Neuronal stem cell (in vitro differentiated cells): ENCODE results near the gene FBF1.

Source experiments
- DNase-seq: peaks from one replicate; pipeline ENCODE4 v3.0.0-alpha.2; 2013; ENCODE audit warnings: low spot score
- H2AFZ ChIP-seq: one replicate; pipeline ENCODE4 v1.6.1; 2013; ENCODE audit warnings: mild to moderate bottlenecking, low read length, inconsistent platforms
- H2AK5ac ChIP-seq: 2 replicates; pipeline ENCODE4 v1.6.1; 2013; ENCODE audit warnings: low read depth, mild to moderate bottlenecking, inconsistent platforms, low read length, moderate library complexity, mixed read lengths
- H2BK120ac ChIP-seq: 2 replicates; pipeline ENCODE4 v1.6.1; 2013; ENCODE audit warnings: low read depth, mild to moderate bottlenecking, inconsistent platforms, low read length, moderate library complexity, mixed read lengths
- H2BK12ac ChIP-seq: one replicate; pipeline ENCODE4 v1.6.1; 2013; ENCODE audit warnings: low read length, inconsistent platforms
- H2BK15ac ChIP-seq: 2 replicates; pipeline ENCODE4 v1.6.1; 2013; ENCODE audit warnings: mild to moderate bottlenecking, low read length, inconsistent platforms, mixed read lengths
- H2BK5ac ChIP-seq: one replicate; pipeline ENCODE4 v1.6.1; 2013; ENCODE audit warnings: inconsistent platforms, mild to moderate bottlenecking, low read length, moderate library complexity
- H3K14ac ChIP-seq: one replicate; pipeline ENCODE4 v1.6.1; 2013; ENCODE audit warnings: low read length, inconsistent platforms
- H3K18ac ChIP-seq: 2 replicates; pipeline ENCODE4 v1.6.1; 2013; ENCODE audit warnings: low read length, inconsistent platforms
- H3K23ac ChIP-seq: 2 replicates; pipeline ENCODE4 v1.6.1; 2013; ENCODE audit warnings: low read depth, mild to moderate bottlenecking, mixed read lengths, low read length, inconsistent platforms; ENCODE audit not compliant: poor library complexity
- H3K27ac ChIP-seq: replicated peaks from 3 replicates; pipeline ENCODE4 v1.5.1; 2013; ENCODE audit warnings: low read length, inconsistent platforms
- H3K27me3 ChIP-seq, 3 experiments: 2 replicates each; pipeline ENCODE4 v1.6.1; 2013; ENCODE audit warnings: low read length in 3 of 3, mild to moderate bottlenecking in 2 of 3, inconsistent platforms in 1 of 3, low read depth in 1 of 3, mixed read lengths in 1 of 3, moderate library complexity in 1 of 3; ENCODE audit not compliant: control insufficient read depth in 3 of 3, insufficient read depth in 3 of 3
- H3K36me3 ChIP-seq, 2 donors: replicated peaks in 1 of 2; 2 replicates each; pipeline ENCODE4 v1.6.1; 2013; ENCODE audit warnings: low read length in 2 of 2; ENCODE audit not compliant: control insufficient read depth in 2 of 2, insufficient read depth in 2 of 2
- H3K4ac ChIP-seq: 2 replicates; pipeline ENCODE4 v1.6.1; 2013; ENCODE audit warnings: inconsistent platforms, mild to moderate bottlenecking, low read length, moderate library complexity
- H3K4me1 ChIP-seq, 2 donors: 1 replicate in 1 of 2; 2 replicates in 1 of 2; pipeline ENCODE4 v1.6.1; 2013; ENCODE audit warnings: low read length in 2 of 2, low read depth in 1 of 2; ENCODE audit not compliant: control insufficient read depth in 2 of 2, insufficient read depth in 1 of 2
- H3K4me2 ChIP-seq: one replicate; pipeline ENCODE4 v1.6.1; 2013; ENCODE audit warnings: mild to moderate bottlenecking, low read length, inconsistent platforms; ENCODE audit not compliant: insufficient read depth, poor library complexity, severe bottlenecking
- H3K4me3 ChIP-seq, 2 donors: 2 replicates each; pipeline ENCODE4 v1.5.1; 2013; ENCODE audit warnings: low read length in 2 of 2, mild to moderate bottlenecking in 2 of 2, inconsistent platforms in 1 of 2, moderate library complexity in 1 of 2
- H3K79me1 ChIP-seq: one replicate; pipeline ENCODE4 v1.6.1; 2013; ENCODE audit warnings: low read depth, mild to moderate bottlenecking, inconsistent platforms, low read length, moderate library complexity
- H3K9ac ChIP-seq: one replicate; pipeline ENCODE4 v1.6.1; 2013; ENCODE audit warnings: mild to moderate bottlenecking, low read depth, low read length, inconsistent platforms; ENCODE audit not compliant: poor library complexity
- H3K9me3 ChIP-seq, 2 donors: replicated peaks in 1 of 2; 2 replicates each; pipeline versions ENCODE3 to v1.6.1; 2013; ENCODE audit warnings: low read length in 2 of 2, mild to moderate bottlenecking in 2 of 2, inconsistent platforms in 1 of 2, low read depth in 1 of 2, mixed read lengths in 1 of 2, moderate library complexity in 1 of 2; ENCODE audit not compliant: control insufficient read depth in 2 of 2, insufficient read depth in 1 of 2
- H4K8ac ChIP-seq: one replicate; pipeline ENCODE4 v1.6.1; 2013; ENCODE audit warnings: low read depth, mild to moderate bottlenecking, inconsistent platforms, low read length, moderate library complexity
- H4K91ac ChIP-seq: one replicate; pipeline ENCODE4 v1.6.1; 2013; ENCODE audit warnings: low read length, low read depth, mild to moderate bottlenecking, inconsistent platforms; ENCODE audit not compliant: poor library complexity
- WGBS, 2 donors: extraction: QIAGEN DNeasy Blood & Tissue Kit; methylation state at CpG; one replicate each; pipeline ENCODE4 v1.1.7; 2013; ENCODE audit warnings: missing lambda C conversion rate in 2 of 2, mixed read lengths in 1 of 2; ENCODE audit not compliant: insufficient read length in 2 of 2, insufficient replicate concordance in 1 of 2; ENCODE audit errors: extremely low coverage in 2 of 2; 5-methylcytosine and 5-hydroxymethylcytosine counted together

FBF1 gene

GRCh38 chr17:75922963-75923874 lies 17.6 kb downstream of the FBF1 start:
- Histone ChIP-seq H2BK15ac (no peak overlapping the region), H3K23ac (peak overlapping the region; percentile 86), H3K9me3 (no peaks in the 10 kb centered on the region), H3K18ac (no peak overlapping the region), H3K36me3 (peaks cover 23 to 67% of the 10 kb centered on the region in 2 donors), H3K4me2 (no peak overlapping the region), H4K8ac (no peak overlapping the region), H2AFZ (no peak overlapping the region), H2AK5ac (no peak overlapping the region), H2BK12ac (no peak overlapping the region), H3K4me3 (no peak overlapping the region), H2BK120ac (no peak overlapping the region), H3K9ac (no peak overlapping the region), H3K27me3 (no peaks in the 10 kb centered on the region), H3K4ac (no peak overlapping the region), H2BK5ac (no peak overlapping the region), H3K27ac (no peak overlapping the region), H3K14ac (no peak overlapping the region), H3K79me1 (no peaks in the 10 kb centered on the region), H4K91ac (no peak overlapping the region), H3K4me1 (no peaks in the 10 kb centered on the region)
- no peak for DNase-seq
- no CpG with 5 or more reads among the region's 19 CpGs for WGBS, 2 donors

DNA sequence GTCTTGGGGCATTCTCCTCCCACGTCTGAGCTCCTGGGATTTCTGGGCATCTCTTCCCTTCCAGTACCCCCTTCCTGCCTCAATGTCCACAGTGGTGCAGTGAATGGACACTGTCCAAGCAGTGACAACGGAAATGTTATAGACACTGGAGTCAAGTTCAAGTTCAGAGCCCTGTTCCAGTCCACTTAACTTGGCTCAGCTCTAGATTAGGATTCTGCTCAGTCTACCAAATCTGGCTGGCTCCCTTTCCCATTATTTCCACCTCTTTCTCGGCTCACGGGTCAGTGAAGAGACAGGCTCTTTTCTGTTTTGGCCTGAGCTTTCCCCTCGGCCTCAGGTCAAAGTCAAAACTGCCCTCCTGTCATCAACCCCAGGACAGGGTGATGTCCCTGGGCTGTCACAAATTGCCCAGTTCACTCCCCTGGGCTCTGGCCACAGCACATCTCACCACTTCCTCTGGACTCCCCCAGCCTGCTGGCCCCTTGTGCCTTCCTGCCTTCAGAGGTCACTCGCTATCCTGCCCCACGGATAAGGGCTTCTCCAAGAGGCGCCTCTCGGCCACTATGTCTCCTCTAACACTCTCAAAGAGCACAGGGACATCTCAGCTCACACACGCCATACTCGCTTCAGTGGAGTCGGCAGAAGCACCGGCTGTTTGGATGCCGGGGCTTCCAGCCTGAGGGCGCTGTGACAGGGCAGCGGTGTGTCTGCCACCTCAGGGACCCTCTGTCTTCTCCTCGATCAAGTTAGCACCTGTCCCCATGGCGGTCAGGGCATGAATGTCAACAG lies 18.5 kb downstream of the FBF1 start:
- Histone ChIP-seq H4K8ac (no peak overlapping the region), H3K23ac (no peak overlapping the region), H4K91ac (no peak overlapping the region), H2AFZ (no peak overlapping the region), H3K9ac (no peak overlapping the region), H3K79me1 (no peaks in the 10 kb centered on the region), H3K4me3 (no peak overlapping the region), H3K18ac (no peak overlapping the region), H3K36me3 (peaks cover 18 to 66% of the 10 kb centered on the region in 2 donors), H3K4me2 (no peak overlapping the region), H3K27me3 (no peaks in the 10 kb centered on the region), H3K27ac (no peak overlapping the region), H2AK5ac (no peak overlapping the region), H3K14ac (no peak overlapping the region), H2BK120ac (no peak overlapping the region), H2BK12ac (no peak overlapping the region), H2BK15ac (no peak overlapping the region), H3K9me3 (no peaks in the 10 kb centered on the region), H3K4ac (no peak overlapping the region), H3K4me1 (no peaks in the 10 kb centered on the region), H2BK5ac (no peak overlapping the region)
- no peak for DNase-seq
- no CpG with 5 or more reads among the region's 18 CpGs for WGBS, 2 donors

DNA sequence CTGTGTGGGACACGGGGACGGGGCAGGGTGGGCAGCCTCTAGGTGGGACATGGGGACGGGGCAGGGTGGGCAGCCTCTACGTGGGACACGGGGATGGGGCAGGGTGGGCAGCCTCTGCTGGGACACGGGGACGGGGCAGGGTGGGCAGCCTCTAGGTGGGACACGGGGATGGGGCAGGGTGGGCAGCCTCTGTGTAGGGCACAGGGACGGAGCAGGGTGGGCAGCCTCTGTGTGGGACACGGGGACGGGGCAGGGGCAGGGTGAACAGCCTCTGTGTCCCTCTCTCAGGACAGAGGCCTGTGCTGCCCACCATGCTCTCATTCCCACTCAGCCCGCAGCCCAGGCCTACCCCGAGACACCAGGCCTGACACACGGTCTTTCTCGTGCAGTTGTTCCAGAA lies 19.2 kb downstream of the FBF1 start:
- Histone ChIP-seq H3K9ac (no peak overlapping the region), H2BK15ac (no peak overlapping the region), H3K14ac (no peak overlapping the region), H3K27me3 (no peaks in the 10 kb centered on the region), H3K36me3 (peaks cover 17 to 64% of the 10 kb centered on the region in 2 donors), H2BK12ac (no peak overlapping the region), H3K79me1 (no peaks in the 10 kb centered on the region), H2BK120ac (no peak overlapping the region), H3K4me3 (no peak overlapping the region), H3K4me2 (no peak overlapping the region), H3K9me3 (no peaks in the 10 kb centered on the region), H3K23ac (no peak overlapping the region), H2AK5ac (no peak overlapping the region), H3K27ac (no peak overlapping the region), H2AFZ (no peak overlapping the region), H2BK5ac (no peak overlapping the region), H4K8ac (no peak overlapping the region), H3K18ac (no peak overlapping the region), H4K91ac (no peak overlapping the region), H3K4me1 (no peaks in the 10 kb centered on the region), H3K4ac (no peak overlapping the region)
- no CpG with 5 or more reads among the region's 15 CpGs for WGBS, 2 donors
- DNase-seq: no peak

DNA sequence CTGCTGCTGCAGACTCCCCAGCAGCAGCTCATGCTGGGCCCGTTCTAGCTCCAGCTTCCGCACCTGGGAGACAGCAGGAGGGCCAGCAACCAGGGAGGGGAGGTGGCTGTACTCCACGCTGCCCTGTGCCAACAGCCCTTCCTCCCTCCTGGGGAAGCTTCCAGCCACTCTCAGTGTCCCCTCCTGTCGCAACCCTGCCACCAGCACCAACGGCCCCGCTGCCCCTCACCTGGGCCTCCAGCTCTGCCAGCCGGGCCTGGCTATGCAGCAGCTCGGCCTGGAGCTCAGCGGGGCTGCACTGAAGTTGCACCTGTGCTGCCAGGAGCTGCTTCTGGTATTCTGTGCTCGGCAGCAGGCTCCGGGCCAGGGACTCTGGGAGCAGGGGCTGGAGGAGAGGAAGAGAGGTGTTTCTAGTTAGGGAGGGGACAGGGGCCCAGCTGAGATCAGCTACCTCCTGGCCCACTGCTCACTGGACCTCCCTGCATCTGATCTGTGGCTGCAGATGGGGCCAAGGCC lies 20.7 kb downstream of the FBF1 start:
- Histone ChIP-seq H3K27me3 (no peaks in the 10 kb centered on the region), H3K18ac (no peak overlapping the region), H2BK15ac (no peak overlapping the region), H3K79me1 (no peaks in the 10 kb centered on the region), H2AK5ac (no peak overlapping the region), H3K4ac (no peak overlapping the region), H3K14ac (no peak overlapping the region), H3K9me3 (no peaks in the 10 kb centered on the region), H3K4me1 (no peaks in the 10 kb centered on the region), H3K27ac (no peak overlapping the region), H3K4me2 (no peak overlapping the region), H2BK12ac (peak overlapping the region; percentile 22), H2BK120ac (no peak overlapping the region), H2BK5ac (peak overlapping the region; percentile 82), H3K36me3 (peaks cover 6 to 53% of the 10 kb centered on the region in 2 donors), H3K9ac (no peak overlapping the region), H3K4me3 (no peak overlapping the region), H4K8ac (peak overlapping the region; percentile 43), H3K23ac (no peak overlapping the region), H4K91ac (no peak overlapping the region), H2AFZ (no peak overlapping the region)
- no CpG with 5 or more reads among the region's 11 CpGs for WGBS, 2 donors
- DNase-seq: no peak
